Measurements from ENCODE around the gene LRIT3.
"Not testable (repeated sequence)": the region's sequence is repeated elsewhere in the genome, so short reads cannot be mapped to it uniquely, and the experiment has no call there.

The LRIT3 gene

DNA sequence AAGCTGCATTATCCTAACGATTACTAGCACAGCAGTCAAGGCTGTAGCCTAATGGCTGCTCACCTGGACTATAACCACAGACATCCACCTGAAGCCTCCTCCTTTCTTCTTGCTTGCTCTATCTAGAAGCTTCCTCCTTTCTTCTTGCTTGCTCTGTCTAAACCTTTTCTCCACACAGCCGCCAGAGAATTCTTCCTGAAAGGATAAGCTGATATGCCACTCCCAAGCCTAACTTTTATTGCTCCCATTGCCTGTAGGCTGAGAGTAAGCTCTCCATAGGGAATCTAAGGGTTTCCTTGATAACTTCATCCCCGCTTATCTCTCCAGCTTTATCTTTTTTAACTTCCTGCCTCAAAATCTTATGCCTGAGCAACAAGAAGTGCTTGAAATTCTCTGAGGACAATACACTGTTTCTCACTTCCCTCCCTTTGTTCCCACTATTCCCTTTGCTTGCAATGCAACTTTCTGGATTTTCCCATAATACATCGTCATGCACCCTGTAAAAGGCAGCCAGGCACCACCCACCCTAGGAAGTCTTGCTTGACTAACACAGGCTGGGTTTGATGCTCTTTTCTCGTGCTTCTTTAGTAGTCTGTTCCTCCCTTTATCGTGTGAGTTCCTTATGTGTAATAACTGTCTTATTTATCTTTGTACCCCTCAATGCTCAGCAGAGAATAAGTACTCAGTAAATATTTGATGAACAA is 1.4 kb upstream of the LRIT3 start:
- H3K4me3 ChIP-seq (replicated peaks in 1 of 2; ENCODE audit: low read depth in 2 of 2, low read length in 2 of 2): no peak overlapping the region
- peak in 1 of 2 donors; percentile 12 for DNase-seq (ENCODE audit: low read depth in 2 of 2)
- TF ChIP-seq, protein P1, sequence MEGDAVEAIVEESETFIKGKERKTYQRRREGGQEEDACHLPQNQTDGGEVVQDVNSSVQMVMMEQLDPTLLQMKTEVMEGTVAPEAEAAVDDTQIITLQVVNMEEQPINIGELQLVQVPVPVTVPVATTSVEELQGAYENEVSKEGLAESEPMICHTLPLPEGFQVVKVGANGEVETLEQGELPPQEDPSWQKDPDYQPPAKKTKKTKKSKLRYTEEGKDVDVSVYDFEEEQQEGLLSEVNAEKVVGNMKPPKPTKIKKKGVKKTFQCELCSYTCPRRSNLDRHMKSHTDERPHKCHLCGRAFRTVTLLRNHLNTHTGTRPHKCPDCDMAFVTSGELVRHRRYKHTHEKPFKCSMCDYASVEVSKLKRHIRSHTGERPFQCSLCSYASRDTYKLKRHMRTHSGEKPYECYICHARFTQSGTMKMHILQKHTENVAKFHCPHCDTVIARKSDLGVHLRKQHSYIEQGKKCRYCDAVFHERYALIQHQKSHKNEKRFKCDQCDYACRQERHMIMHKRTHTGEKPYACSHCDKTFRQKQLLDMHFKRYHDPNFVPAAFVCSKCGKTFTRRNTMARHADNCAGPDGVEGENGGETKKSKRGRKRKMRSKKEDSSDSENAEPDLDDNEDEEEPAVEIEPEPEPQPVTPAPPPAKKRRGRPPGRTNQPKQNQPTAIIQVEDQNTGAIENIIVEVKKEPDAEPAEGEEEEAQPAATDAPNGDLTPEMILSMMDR (IDR thresholded peaks at IDR 0.05; ENCODE audit: low read depth, low read length): no peak

DNA sequence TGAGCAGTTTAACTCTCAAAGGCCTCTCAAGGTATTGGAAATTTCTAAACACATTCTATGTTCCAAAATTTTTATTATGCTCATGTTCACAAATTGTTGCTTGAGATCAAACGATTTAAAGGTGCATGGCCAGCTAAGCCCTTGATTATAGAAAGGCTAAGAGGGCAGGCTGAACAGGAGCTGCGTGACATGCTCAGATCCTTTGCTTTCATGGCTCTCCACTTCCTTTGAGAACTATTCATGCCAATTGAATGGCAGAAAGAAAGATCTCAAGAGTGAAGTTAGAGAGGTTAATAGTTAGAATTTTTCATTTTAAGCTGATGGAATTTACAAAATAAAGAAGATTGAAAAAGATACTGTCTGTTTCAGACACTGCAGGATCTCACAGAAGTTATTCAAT is 594 bp downstream of the LRIT3 start:
- H3K4me3 ChIP-seq (replicated peaks in 1 of 2; ENCODE audit: low read depth in 2 of 2, low read length in 2 of 2): no peak overlapping the region
- TF ChIP-seq, protein P1 (IDR thresholded peaks at IDR 0.05; ENCODE audit: low read depth, low read length): no peak
- no peak for DNase-seq (ENCODE audit: low read depth in 2 of 2)

DNA sequence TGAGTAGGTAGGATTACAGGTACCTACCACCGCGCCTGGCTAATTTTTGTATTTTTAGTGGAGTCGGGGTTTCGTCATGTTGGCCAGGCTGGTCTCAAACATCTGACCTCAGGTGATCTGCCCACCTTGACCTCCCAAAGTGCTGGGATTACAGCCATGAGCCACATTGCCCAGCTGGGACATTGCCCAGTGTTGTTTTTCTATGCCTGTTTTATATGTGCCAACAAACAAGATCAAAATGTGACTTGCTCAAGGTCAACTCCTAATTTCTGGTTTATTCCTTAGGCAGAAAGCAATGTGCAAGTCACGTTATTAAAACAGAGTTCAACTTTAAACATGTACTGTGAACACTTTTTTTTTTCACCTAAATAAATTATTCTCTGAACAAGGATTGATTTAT is 2.7 kb downstream of the LRIT3 start:
- TF ChIP-seq, protein P1 (IDR thresholded peaks at IDR 0.05; ENCODE audit: low read depth, low read length): no peak
- H3K4me3 ChIP-seq (replicated peaks in 1 of 2; ENCODE audit: low read depth in 2 of 2, low read length in 2 of 2): no peak overlapping the region
- DNase-seq (ENCODE audit: low read depth in 2 of 2): no peak

DNA sequence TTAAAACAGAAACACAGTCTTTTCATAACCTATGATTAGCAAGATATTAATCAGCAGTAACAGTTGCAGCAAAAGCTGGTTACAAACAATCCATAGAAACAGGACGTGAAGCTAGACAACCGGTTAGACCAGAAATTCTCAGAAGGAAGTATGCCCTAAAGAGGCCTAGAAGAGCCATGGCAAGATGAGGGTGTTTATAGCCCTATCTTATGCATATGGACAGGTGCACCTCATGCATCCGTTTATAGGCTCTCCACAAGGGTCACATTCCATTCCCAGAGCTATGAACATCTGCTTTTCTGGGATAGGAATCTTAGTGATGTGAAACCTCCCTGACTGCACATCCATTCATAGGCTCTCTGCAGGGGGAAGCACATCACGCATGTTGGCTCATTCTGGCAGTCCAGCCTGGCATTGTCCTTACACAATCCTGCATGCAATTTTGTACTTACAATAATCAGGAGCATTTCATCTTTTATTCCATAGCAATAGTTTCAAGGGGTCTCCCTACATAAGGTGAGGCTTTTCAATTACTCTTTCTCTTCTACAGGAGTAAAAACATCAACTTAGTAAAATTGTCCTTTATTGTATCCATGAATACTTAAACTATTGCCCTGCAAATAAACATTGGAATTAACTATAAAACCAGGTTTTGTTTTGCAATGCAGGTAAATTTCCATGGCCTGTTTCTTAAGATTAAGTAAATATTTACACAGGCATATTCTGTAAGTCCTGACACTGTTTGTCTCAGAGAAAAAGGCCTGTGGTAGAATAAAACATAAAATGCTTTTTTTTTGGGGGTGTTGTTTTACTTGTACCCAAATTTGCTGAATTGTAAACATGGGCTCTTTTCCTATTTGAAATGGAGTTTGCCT is 11.8 kb downstream of the LRIT3 start:
- not testable (repeated sequence) for DNase-seq (ENCODE audit: low read depth in 2 of 2); H3K4me3 ChIP-seq (replicated peaks in 1 of 2; ENCODE audit: low read depth in 2 of 2, low read length in 2 of 2)

DNA sequence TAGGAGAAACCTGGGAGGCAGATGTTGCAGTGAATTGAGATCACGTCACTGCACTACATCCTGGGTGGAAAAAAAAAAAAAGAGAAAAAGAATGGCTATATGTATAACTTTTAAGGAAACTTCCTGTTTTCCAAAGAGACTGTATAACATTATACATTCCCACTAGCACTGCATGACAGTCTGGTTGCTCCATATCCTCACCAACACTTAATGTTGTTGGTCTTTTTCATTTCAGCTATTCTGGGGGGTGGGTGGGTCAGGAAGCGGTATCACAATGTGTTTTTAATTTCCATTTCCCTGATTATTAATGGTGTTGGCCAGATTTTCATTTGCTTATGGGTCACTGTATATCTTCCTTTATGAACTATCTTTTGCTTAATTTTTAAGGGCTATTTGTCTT is 13.4 kb downstream of the LRIT3 start:
- H3K4me3 ChIP-seq (replicated peaks in 1 of 2; ENCODE audit: low read depth in 2 of 2, low read length in 2 of 2): no peak overlapping the region
- TF ChIP-seq, protein P1 (IDR thresholded peaks at IDR 0.05; ENCODE audit: low read depth, low read length): no peak
- no peak for DNase-seq (ENCODE audit: low read depth in 2 of 2)

DNA sequence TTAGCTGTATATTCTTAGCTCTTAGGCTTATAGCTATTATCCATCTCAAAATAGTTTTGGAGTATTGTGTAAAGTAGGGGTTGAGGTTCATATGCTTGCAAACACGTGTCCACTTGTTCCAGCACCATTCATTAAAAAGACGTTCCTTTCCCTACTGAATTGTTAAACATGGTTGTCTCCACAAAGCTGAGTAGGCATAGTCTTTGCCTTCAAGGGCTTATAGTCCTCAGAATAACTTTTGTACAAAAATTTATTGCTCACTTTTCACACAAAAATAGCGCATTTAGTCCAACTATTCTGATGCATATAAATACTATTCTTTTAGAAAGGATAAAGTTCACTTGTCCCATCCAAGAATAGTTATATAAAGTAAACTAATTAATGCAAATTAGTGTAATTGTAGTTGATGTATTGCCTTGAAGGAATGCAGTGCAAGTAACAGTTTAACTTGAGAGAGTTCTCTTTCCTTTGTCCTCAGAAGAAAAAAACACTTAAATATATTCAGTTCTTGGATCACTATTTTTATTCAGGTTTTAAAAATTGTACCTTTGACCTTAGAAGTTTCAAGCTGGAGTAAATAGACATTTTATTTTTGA is 14.1 kb downstream of the LRIT3 start:
- TF ChIP-seq, protein P1 (IDR thresholded peaks at IDR 0.05; ENCODE audit: low read depth, low read length): no peak
- no peak overlapping the region for H3K4me3 ChIP-seq (replicated peaks in 1 of 2; ENCODE audit: low read depth in 2 of 2, low read length in 2 of 2)
- DNase-seq (ENCODE audit: low read depth in 2 of 2): no peak

DNA sequence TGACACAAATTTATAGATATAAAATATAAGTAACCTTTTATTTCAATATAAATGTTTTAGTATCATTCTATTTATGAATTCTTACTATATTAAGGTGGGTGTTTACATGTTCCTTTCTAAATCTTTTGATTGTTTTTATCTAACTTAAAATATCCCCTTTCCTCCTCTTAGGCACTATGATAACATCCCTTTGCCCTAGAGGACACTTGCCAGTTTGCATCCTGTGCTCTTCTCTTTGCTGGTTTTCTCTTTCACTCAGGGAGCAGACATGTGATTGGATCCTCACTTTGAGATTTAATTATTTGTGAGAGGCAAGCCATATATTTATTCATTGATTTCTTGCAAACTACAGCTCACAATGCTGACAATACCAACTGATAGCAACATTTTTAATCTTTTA is 16.2 kb downstream of the LRIT3 start:
- TF ChIP-seq, protein P1 (IDR thresholded peaks at IDR 0.05; ENCODE audit: low read depth, low read length): no peak
- H3K4me3 ChIP-seq (replicated peaks in 1 of 2; ENCODE audit: low read depth in 2 of 2, low read length in 2 of 2): no peak overlapping the region
- no peak for DNase-seq (ENCODE audit: low read depth in 2 of 2)
